GM21576 (cell line): ENCODE results near the gene EFCC1.

Source experiments
- ATAC-seq: cut with Tn5 transposase; IDR thresholded peaks from one replicate; pipeline ENCODE4 v1.9.1; 2021; ENCODE audit warnings: mild to moderate bottlenecking, moderate library complexity; ENCODE audit not compliant: unreplicated experiment

Gene EFCC1

DNA sequence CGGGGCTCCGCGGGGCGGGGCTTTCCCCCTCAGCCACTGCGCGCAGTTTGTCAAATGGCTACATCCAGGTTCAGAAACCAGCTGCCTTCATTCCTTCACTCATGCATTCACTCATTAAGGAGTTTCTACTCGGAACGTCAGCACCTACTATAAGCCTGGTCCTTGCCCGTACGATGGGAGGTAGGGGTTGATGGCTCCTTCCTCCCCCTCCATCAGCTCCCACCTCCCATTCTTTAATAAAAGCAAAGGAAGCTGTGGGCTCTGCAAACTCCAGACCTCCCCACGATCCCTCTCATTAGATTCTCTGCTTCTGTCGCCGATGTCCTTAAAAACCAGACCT, 7.0 kb upstream of the EFCC1 start:
- no peak for ATAC-seq

GRCh38 chr3:128994581-128995546, 6.2 kb upstream of the EFCC1 start:
- ATAC-seq: no peak

GRCh38 chr3:128995737-128996136, 5.4 kb upstream of the EFCC1 start:
- ATAC-seq: no peak

DNA sequence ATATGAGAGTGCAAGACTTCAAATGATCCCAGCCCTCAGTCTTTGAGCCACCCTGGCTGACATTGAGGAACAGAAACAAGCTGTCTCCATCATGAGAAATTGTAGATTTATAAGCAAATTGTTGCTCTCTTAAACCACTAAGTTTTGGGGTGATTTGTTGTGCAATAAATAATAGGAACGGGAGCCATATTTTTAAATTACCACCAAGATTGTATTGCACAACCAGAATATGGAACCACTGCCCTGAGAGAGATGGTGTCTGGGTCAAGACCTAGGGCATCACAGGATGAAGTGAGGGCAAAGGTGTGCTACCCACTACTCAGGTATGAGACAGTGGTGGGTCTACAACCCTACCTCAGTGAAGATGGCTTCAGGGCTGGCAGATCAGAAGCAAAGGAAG, 4.9 kb upstream of the EFCC1 start:
- ATAC-seq: no peak

DNA sequence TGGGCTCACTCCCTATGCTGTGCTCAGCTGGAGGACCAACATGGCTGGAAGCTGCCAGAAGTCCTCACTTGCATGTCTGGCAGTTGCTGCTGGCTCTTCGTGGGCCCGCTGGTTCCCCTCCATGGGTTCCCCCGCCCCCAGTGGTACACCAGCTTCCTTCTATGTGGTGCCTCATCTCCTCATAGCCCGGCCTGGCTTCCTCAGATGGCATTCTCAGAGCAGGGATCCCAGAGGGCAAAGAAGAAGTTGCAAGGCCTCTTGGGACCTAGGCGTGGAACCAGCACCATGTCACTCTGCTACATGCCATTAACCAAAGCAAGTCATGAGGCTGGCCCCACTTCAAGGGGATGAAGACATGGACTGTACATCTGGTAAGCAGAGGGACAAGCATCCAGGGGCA, 4.4 kb upstream of the EFCC1 start:
- no peak for ATAC-seq

GRCh38 chr3:128997486-128998133, 3.5 kb upstream of the EFCC1 start:
- no peak for ATAC-seq

DNA sequence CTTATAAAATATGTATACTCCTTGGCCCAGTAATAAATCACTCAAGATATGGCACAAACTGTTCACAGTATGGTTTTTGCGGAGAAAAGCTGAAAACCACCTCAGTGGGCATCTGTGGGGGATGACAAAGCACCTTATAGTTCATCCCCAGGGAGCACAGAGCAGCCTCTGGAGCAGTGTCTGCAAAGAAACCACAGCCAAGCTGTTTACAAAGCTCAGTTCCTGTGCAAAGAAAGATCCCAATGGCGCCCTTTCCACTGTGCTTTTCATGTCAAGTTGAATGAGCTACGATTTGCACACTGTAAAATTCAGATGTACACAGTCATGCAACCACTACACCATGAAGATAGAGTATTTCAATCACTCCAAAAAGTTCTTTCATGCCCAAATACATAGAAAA, 2.5 kb upstream of the EFCC1 start:
- ATAC-seq: no peak

- no peak for ATAC-seq
Observed at GRCh38 chr3:128999102-128999501, 2.0 kb upstream of the EFCC1 start.

DNA sequence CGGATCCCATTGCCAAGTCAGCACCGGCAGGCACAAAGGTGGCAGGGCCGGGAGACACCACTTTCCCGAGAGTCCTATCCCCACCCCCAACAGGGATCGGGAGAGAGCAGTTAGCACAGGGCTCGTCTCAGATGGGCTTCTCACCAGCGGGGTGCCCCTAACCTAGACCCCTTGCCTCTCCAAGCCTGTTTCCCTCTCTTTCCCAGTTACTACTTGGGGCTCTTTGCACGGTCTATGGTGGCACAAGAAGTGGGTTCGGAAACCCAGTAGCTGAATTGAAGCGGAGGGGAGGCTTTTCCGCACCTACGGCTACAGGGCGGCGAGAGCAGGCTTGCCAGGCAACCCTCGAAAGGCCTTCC, 383 bp upstream of the EFCC1 start:
- no peak for ATAC-seq

DNA sequence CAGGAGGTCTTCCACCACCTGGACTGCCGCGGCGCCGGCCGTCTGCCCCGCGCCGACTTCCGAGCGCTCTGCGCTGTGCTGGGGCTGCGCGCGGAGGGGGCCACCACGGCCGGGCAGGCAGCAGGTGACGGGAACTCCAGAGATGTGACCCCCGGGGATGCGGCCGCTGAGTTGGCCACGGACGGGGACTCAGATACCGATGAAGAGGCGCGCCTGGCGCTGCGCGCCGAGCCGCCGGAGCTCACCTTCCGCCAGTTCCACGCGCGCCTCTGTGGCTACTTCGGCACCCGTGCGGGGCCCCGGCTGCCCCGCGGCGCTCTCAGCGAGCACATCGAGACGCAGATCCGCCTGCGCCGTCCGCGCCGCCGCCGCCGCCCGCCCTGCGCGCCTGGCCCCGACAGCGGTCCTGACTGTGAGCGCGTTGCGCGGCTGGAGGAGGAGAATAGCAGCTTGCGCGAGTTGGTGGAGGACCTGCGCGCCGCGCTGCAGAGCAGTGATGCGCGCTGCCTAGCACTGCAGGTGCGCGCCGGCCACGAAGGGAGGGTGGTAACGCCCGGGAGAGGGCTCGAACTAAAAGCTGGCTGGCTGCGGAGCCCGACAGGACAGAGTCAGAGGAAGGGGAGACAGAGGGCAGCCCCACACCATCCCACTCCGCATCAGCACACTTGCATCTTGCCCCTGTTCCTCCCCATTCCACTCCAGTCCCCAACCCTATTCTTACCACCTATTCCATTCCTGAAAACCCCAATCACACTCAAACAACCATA, 885 bp downstream of the EFCC1 start:
- ATAC-seq: no peak

GRCh38 chr3:129002573-129003569, 1.8 kb downstream of the EFCC1 start:
- no peak for ATAC-seq

DNA sequence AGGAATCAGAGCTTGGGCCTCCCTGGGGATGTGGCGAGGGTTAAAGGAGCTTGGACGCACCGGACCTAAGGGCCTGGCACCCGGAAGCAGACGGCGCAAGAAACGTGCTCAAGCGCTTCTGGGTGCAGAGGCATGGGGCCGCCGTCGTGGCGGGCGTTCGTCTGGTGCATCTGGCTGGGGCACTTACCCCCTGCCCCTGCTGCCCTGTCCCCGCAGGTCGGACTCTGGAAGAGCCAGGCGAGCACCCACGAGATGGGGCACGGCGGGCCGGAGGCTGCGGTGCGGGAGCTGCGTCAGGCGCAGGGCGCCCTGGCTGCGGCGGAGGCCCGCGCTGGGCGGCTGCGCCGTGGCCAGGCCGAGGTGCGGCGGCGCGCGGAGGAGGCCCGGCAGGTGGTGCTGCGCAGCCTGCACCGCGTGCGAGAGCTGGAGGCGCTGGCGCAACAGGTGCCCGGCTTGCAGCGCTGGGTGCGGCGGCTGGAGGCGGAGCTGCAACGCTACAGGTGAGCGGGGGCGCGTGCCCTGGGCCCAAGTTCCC, 2.5 kb downstream of the EFCC1 start:
- no peak for ATAC-seq

DNA sequence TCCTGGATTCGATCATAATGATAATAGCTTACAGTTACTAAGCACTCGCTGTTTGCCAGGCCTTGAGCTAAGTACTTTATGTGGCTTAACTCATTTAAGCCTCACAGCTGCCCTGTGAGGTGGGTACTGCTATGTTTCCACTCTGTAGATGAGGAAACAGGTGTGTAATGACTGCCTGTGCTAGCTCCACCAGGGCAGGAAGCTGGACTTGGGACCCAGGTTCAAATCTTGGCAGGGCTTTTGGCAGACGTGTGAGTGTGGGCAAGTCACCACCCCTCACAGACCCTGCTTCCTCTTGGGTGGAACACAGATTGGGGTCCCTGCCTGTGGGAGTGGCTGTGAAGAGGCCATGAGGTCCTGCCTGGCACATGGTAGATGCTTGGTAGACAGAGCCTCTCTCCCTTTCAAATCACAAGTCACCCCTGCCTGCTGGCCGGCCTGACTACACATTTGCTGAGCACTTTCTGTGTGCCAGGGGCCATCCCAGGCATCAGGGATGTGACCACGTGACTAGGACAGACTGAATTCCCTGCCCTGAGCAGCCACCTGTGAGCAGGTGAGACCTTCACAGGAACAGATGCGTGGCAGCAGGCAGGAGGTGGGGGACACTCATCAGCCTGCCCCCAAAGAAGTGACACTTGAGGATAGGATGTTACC, 3.7 kb downstream of the EFCC1 start:
- no peak for ATAC-seq

DNA sequence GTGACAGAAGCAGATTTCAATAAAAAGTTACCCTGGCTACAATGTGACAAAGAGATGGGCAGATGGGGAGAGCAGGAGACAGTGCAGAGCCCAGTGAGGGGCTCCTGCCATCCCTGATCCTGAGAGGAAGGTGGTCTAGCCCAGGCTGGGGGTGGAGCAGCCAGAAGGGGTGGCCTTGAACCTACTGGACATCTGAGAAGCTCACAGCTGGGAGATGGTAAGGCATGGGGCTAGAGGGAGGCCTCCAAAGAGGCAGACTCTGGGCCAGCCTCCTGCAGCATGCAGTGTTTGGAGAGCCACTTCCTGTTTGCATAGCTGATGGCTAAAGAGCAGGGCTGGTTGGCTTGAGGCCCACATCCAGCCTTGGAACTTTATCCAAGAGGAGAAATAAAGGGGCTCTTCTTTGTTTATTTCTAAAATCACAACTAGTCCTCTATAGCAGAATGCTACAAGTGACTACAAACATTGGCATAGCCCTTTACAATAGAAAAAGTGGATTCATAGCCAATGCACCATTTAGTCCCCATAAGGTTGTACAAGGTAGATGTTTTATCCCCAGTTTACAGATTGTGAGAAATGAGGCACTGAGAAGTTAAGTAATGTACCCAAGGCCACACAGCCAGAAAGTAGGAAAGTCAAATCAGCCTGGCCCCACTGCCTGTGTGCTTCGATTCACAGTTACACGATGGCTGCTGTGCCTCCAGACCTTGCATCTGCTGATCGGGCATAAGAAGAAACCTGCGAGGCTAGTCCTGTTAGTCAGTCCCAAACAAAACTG, 4.6 kb downstream of the EFCC1 start:
- ATAC-seq: no peak

GRCh38 chr3:129006864-129007263, 5.8 kb downstream of the EFCC1 start:
- no peak for ATAC-seq

DNA sequence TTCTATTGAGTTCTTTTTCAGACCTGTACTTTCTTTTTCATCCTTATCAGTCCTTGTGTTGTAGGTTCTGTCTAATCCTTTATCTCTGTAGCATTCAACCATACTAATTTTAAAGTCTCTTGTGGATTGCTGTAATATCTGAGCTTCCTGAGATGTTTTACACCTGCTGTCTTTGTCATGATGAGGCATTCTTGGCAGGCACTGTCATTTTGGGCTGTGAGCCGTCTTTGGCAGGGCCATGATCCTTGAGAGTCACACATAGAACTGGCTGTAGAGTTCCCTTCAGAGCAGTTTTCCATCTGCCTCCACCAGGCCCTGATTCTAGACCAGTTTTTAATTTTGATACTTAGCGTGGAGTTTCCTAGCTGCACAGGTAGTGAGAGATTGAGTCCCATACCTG, 6.7 kb downstream of the EFCC1 start:
- ATAC-seq: no peak

DNA sequence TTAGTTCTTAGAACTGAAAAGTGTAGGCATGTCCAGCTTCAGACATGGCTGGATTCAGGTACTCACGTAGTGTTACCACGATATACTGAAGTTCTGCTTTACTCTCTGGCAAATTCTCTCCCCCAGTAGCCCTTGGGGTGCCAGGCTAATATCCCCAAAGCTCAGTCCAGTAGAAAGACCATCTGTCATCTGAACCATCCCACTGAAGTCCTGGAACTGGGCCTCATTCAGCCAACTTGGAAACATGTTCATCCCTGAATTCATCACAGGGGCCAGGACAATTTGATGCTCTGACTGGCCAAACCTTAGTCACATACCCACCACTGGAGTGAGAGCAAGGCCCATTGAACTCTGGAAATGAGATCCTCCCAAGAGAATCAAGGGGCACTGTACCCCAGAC, 8.2 kb downstream of the EFCC1 start:
- no peak for ATAC-seq

- ATAC-seq: no peak
Observed at GRCh38 chr3:129010310-129010956, 9.3 kb downstream of the EFCC1 start.

GRCh38 chr3:129013491-129013891, 12.4 kb downstream of the EFCC1 start:
- ATAC-seq: no peak
